ENCODE measurements around the gene GTF2IRD2.
"Not testable (repeated sequence)": the region's sequence is repeated elsewhere in the genome, so short reads cannot be mapped to it uniquely, and the experiment has no call there.

GRCh38 chr7:74775111-74775510 is 76.3 kb downstream of the GTF2IRD2 start:
- TF ChIP-seq CTCF (conservative IDR thresholded peaks at IDR 0.05; ENCODE audit: low read length); EZH2phosphoT487 (IDR thresholded peaks at IDR 0.05; ENCODE audit: borderline replicate concordance): not testable (repeated sequence)

All from Loucy (cell line).